Renal cortex interstitium (tissue), 15 donors: Measurements from ENCODE around the gene TNFRSF13B. TPM values are rescaled to one million over a fixed set of nuclear protein-coding genes. Genes with fewer than 3 reads are reported as not detected.
A peak's percentile ranks its signal among the peaks of the same experiment; 100 is the strongest.
"Not testable (repeated sequence)": the region's sequence is repeated elsewhere in the genome, so short reads cannot be mapped to it uniquely, and the experiment has no call there.

Experiments used
- DNase-seq, 11 donors: peaks; one replicate each; pipeline ENCODE4 v3.0.0-alpha.2; 2013; ENCODE audit warnings: low read depth in 9 of 11, low spot score in 4 of 11; ENCODE audit errors: extremely low read depth in 1 of 11
- long read RNA-seq, 16 experiments: transcript quantifications; one replicate each; lab custom pipeline, GENCODE V29; 2026
- polyA plus RNA-seq, 3 donors: library from polyadenylated mRNA; unstranded; fragments of 120-200 nt; gene quantifications; one replicate each; pipeline ENCODE4 v1.2.1, GENCODE V29; 2013; ENCODE audit not compliant: insufficient read length in 3 of 3

TNFRSF13B gene
- polyA plus RNA-seq = not detected
- long read RNA-seq, donor 1 = 0 reads
- long read RNA-seq, donor 2 = 0 reads
- long read RNA-seq, donor 3 = 0 reads
- long read RNA-seq, donor 4 = 0 reads
- long read RNA-seq, donor 5 = 0 reads
- long read RNA-seq, donor 6 = 0 reads
- long read RNA-seq, donor 7 = 0 reads
- long read RNA-seq, donor 8 = 0 reads
- long read RNA-seq, donor 9 = 0 reads
- long read RNA-seq, donor 10 = 0 reads
- long read RNA-seq, donor 11 = 0 reads
- long read RNA-seq, donor 12 = 0 reads
- long read RNA-seq, donor 13 = 0 reads
- long read RNA-seq, donor 14 = 0 reads
- long read RNA-seq, donor 15 = 0 reads
- long read RNA-seq, donor 16 = 0 reads

DNA sequence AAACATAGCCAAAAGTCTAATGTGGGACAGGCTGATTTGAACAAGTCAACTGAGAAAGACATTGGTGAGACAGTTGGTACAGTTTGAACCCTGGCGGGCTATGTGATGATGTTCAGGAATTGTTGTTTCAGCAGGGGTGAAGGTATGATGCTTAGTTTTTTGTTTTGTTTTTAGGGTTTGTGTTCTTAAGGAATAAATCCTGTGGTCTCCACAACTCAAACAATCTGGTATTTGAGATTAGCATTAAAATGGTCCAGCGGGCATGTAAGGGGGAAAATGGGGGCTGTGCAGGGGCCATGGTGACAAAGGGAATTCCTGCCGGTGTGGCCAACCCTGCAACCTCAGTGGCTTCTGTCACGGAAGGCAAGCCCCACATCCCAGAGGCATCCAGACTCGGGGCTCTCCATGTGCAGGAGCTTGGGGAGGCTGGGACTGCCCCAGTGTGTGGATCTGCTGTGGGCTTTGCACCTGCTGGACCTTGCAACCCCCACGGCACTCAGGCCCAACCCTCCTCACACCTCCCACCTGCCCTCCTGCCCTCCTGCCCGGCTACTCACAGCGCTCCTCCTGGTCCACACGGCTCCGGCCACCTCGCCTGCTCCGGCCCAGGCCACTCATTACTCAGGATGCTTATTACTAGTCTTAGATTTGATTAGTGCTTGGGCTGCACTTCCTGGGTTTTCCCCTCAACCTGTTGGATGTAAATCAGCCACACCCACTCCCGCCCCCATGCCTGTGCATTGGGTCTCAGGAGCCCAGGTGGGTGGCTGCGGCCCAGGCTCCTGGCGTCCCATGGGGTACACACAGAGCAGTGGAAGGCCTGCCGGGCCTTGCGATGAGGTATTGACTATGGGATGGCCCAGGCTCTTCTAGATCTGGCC lies at the start of gene TNFRSF13B:
Gene TNFRSF13B (minus strand): TSS at position 661 of the 881 bp plus-strand sequence. CDS start 43 bp downstream, at position 618.
- DNase-seq = no peak

DNA sequence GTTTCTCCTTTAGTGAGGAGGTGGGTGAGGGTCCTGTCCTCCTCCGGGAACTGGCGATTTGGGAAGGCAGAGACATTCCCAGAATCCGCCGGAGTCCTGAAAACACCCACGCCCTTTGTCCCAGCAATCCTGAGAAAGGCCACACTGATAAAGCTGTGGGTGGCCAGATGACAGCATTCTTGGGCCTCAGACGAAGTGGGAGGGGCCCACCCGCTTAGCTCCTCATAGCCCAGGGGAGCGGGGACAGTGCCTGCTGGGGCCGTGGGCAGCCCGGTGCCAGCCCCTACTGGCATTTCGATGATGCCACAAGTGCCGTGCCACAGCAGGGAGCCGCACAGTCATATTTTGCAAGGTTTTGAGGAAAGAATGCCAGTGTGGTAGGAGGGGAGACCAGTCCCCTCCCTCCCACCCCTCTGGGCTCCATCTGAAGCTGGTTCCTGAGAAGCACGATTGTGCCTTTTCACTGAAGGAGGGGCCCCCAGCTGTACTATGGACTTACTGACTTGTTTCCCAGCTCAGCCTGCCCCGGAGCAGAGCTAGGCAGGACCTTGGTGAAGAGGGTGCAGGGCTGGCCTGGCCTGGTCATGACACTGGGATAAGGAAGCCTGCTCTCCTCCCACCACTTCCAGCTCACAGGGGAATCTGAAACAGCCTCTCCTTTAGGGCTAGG lies 49.4 kb upstream of the TNFRSF13B start:
- DNase-seq = no peak

DNA sequence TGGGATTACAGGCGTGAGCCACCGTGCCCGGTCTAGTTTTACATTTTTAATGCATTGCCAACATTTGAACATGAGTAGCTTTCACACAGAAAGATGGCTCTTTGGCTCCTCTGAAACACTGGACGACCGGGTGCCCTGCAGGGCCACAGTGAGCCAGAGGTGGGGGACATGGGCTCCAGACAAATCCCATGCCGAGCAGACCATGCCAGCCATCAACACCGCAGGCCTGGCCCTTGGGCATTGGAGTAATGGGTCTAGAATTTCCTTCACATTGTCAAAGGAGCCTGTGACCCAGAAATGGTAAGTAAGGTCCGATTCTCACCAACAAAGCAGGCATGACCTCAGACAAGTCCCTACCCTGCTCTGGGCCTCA lies 48.9 kb upstream of the TNFRSF13B start:
- DNase-seq = no peak

DNA sequence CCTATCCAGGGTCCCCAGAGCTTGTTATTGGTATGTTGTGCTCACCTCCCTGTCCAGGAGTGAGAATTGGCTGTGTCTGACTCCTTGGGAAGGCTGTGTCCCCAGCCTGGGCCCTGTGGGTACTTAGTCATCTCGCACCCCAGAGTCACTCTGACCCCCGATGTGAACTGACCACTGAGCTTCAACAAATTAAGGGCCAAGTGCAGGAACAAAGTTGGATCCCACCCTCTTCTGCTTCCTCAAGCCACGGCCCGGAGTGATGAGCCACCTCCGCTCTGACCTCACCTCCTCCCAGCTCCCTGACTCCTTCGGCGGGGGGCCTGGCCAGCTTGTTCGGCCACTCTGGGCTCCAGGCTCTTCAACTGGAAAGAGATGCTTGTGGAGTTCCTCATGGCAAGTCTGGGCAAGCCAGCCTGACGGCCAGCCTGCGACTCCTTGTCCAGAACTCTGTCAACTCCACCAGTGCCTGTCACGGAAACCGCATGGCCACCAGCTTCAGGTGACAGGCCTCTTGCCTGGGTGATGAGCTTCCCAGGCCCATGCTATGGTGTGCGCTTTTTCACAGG lies 48.1 kb upstream of the TNFRSF13B start:
- no peak for DNase-seq

DNA sequence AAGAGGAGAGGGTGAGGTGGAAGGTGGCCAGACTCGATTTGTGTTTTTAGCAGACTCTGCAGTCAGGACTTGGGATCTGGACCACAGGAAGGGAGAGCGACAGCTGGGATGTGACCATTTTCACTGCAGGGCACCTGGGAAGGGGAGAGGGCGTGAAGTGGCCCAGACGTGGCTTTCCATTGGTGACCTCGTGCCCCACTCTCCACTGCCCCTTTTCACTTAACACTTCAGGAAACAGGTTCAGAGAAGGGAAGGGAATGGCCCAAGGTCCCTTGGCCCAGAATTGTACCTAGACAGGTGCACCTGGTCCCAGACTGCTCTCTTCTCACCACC lies 47.5 kb upstream of the TNFRSF13B start:
- no peak for DNase-seq

DNA sequence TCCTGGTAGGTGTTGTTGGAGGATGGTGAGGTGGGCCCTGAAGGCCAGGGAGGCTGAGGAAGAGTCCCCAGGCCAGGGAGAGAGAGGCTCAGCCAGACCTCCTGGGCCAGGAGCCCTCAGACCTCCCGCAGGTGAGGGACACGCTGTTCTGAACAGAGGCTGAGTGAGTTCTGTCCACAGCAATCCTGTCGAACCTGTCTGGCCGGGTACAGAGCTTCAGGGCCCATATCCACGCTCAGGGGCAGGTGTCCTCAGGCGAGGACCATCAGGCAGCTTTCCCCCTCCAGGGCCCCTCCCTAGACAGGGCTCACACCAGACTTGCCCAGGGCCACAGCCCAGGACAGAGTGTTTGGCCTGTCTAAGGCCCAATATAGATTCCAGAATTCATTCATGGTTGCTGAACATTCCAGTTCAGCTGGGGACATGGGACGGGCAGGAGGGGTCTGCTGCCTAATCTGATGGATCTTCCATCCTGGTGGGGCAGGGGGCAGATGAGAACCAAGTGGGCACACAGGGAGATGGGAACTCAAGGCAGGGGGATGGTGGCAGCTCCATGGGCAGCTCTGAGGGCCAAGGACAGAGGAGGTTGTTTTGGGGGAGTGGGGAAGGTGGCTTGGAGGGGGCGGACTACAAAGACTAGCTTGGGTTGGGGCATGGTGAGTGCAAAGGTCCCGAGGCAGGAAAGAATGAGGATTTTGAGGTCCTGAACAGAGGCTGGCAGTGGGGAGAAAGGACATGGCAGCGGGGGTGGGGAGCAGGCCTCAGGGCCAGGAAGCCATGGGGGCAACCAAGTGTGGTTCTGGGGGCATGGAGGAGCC lies 46.9 kb upstream of the TNFRSF13B start:
- peak in 2 of 11 donors; percentile 49 to 56 for DNase-seq

DNA sequence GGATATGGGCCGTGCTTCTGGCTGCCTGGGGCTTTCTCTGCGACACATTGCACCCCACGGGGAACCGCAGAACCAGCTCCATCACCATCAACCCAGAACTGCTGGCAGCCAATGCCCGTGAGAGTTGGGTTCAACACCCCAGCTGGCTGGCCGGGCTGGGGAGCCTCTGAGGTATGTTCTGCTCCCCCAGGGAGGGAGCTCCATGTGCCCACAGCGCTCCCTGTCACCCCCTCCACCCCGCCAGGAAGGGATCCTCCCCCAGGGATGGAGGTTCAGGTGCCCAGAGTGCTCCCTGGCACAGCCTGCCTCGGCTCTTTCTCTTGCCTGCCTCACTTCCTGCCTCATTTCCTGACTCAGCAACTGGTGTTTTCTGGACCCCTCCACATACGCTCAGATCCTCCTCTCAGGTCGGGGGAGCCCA lies 46.1 kb upstream of the TNFRSF13B start:
- no peak for DNase-seq

DNA sequence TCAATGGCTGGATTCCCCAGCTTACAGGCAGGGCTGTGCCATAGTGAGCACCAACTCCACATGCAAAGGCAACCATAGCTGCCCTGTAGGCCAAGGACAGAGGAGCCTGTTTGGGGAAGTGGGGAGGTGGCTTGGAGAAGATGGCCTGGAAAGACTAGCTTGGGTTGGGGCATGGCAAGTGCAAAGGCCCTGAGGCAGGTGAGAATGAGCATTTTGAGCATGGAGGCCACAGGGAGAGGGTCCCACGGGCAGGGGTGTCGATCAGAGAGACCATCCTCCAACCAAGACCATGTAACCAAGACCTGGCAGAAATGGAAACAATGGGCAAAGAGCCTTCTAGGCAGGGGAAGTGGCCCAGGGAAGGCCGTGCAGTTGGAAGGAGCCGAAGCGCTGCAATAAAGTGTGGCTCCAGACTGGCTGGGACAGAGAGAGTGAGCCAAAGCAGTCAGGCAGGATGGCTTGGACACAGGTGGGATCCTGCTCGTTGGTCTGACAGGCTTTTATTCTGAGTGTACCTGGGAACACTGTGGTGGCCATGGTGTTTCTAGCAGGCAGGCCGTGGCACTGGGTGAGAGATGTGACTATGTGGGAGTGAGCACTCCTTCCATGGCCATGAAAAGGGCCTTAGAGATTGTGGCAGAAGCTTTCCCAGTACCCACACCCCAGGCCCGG lies 45.6 kb upstream of the TNFRSF13B start:
- DNase-seq = no peak

DNA sequence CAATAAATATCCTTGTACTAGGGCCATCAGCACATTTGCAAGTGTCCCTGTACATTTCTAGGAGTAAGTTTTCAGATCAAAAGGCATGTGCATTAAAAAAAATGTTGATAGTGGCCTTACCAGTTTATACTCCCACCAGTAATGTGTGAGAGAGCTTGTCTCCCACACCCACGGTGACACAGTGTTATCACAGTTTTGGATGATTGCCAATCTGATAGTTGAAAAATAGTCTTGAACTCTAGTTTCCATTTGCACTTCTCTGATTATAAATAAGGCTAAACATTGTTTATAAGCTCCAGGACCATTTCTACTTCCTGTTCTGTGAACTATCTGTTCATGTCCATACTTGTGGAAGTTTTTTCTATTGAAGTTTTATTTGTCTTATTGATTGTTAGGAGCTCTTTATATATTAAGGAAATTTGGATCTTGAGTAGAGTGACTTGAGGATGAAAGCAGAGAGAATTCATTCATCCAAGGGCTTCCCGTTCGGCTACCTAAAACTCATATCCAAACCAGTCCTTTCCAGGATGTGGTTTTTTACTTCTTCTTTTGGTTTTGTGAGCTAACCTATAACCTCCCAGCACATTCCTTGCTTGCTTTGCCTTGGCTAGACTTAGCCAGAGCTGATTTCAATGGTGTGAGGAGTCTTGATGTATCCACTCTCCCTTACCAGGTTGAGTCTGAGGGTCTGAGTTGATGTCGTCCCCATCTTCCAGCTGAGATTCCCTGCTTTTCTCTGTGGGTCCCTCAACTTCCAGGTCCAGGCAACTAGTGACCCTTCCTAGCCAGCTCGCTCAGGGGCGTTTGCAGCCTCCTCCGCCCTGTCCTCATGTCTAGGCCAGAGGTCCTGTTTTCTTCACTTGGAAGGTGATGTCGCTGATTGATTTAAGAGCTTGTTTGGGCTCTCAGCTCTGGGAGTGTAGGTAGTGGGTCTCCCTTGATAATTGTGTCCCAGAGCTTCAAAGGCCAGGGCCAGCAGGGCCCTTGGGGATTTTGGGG lies 44.6 kb upstream of the TNFRSF13B start:
- not testable (repeated sequence) for DNase-seq

DNA sequence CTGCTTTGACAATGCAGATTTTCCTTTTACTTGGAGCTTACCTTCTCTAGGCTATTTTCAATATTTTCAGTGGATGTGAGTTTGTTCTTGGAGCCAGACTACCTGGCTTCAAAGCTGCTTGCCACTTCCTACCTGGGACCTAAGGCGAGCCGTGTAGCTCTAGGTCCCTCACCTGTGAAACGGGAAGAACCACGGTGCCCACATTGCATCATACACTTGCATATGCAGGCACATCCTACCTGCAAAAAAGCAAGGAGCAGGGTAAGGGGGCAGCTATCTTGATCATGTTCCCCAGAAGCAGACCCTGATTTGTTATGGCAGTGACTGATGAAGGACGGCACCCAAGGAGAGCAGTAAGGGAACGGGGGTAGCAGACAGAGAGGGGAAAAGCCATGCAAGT lies 43.3 kb upstream of the TNFRSF13B start:
- no peak for DNase-seq

DNA sequence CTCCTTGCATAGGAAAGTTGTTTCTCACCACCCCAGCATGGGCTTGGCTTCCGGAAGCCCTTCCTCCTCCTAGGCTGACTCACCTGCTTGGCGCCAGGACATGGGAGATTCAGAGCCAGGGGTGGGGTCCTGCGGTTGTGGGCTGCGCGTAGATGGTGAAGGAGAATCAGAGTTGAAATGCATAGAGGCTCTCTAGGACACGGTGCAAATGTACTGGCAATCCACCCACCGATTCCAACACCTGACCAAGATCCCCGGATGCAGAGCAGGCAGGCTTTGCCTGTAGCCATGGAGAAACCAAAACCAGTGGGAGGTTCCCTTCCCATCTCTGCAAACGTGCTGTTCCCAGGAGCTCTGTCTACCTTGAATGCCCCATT lies 42.8 kb upstream of the TNFRSF13B start:
- DNase-seq = not testable (repeated sequence)

DNA sequence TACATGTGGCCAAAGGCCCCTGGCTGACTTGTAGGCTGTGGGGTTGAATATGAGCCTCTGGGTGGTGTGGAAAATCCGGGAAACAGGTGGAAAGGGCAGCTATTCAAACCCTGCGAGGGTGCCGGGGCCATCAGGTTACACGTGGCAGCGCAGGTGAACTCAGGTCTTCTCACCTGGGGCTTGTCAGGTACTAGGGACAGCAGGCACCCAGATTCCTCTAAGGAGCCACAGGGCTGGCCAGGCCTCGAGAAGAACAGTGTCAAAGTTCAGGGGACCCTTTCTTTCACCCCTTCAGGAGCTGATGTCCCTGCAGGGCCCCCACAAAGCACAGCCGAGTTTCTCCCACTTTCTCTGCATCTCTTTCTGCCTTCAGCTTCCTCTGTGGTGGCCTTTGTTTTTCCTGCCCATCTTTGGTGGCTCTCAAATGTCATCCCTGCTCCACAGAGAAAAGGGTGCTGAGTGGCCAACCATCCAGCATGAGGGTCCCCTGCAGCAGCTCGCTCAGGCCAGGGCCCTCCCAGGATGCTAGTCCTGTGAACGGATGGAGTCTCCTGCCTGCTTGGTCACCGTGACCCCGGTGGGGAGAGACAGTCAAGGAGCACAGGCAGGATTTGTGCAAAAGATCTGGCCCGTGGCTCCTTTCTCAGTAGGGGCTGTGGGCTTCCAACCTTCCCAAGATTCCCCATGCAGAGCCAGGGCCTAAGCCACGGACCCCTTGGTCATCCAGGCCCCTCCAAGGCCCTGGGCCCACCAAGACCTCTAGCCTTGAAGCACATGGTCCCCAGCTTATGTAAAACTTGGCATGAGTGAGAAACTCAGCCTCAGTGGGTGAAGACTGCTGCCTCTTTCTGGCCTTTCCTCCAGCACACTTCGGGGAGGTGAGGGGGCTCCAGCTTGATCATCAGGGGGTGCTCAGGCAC lies 42.2 kb upstream of the TNFRSF13B start:
- DNase-seq = not testable (repeated sequence)

DNA sequence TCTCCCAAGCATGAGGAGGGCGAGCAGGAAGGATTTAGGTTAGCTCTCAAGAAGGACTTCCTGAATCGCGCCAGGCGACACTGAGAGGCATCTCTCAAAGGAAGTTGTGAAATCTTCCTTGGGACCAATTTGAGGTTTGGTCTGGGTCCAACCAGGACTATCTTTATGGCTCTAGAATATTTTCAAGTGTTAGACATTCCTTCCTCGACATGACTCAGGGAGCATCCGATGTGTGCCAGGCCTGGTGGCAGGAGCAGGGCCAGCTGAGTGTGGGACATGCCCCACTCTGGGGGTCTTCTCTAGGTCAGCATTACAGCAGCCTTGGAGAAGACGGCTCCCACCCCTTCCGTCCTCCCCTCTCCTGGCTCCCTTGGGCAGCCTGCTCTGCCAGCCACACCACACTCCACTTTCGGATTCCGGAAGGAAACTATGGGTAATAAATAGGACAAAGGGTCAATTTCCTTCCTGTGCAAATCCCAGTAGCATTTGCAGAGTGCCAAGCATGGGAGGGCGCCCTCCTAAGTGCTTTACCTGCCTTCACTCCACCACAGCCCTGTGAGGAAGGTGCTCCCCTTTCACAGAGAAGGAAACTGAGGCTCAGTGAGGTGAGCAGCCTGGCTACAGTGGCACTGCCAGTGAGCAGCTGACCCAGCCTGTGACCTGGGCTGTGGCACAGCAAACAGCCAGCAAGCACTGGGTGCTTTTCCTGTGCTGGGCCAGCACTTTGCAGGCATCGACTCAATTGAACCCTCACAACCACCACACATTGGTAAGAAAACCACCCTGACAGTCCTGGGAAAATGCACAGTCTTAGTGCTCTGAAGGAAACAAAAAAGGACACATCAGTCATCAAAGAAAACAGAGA lies 39.4 kb upstream of the TNFRSF13B start:
- DNase-seq = not testable (repeated sequence)

DNA sequence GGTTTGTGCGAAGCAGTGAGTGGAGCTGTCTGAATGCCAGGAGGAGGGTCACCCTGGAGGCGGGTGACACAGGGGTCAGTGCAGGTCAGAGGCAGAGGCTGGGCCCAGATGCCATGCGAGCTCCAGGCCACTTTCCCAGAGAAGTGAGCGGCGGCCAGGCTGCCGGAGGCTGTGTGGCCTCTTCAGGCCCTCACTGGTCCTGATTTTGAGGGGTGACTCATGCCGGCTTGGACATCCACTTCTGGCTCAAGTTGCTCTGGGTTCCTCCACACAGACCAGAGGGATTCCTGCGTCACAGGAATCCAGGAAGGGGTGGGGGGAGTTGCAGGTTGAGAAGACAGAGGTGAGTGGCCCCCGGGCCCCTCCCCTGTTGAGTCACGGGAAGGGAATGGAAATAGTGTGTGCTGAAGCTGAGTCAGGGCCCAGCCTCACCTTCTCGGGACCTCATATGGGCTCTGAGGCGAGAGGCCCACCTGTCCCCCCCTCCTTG lies 38.7 kb upstream of the TNFRSF13B start:
- DNase-seq = not testable (repeated sequence)

DNA sequence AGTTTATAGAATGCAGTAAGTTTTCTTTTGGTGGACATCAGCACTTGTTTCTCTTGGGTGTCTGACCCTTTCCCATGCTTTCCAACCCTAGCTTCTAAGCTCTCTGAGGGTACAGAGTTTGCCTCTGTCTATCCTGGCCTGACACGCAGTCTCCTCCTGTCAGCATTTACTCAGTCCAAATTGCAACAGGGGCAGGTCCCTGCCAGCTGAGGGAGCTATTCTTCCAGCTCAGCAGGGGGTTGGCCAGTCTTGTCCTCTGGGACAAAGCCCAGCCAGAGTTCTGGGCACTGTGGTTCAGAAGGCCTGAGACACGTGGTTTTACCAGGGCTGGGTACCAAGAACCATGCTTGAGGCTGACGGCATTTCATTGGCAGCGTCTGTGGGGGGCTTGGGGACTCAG lies 38.1 kb upstream of the TNFRSF13B start:
- DNase-seq = not testable (repeated sequence)
